ENCODE data around the gene LIN37.
"Not testable (repeated sequence)": the region's sequence is repeated elsewhere in the genome, so short reads cannot be mapped to it uniquely, and the experiment has no call there.

LIN37 gene

DNA sequence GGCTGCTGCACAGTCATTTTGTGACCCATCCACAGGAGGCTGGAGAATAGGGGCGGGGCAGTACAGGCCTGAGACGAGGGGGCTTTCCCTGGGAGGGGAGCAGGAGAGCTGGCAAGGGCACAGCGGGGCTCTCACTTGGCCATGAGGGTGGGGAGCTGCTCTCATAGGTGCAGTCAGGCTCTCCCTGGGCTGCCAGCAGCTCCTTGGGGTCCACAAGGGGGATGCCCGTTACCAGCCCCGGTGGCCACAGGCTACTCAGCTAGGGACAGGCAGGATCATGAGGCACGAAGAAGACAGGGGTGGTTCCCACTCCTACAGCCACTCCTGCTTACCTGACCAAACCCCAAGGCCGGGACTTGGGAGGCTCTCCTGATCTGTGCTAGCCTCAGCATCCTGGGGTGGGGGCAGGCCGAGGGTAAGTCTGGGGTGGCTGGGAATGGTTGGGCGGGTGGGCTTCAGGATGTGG lies 43.5 kb downstream of the LIN37 start:
- Histone ChIP-seq H3K27ac (ENCODE audit: low read depth, low read length) (no peak overlapping the region), H3K4me1 (ENCODE audit: insufficient read depth, low read length) (no peaks in the 10 kb centered on the region), H3K9me3 (ENCODE audit: low read length) (no peaks in the 10 kb centered on the region), H3K9ac (ENCODE audit: low read length) (no peak overlapping the region), H3K27me3 (ENCODE audit: control insufficient read depth in 1 of 2, insufficient read depth in 2 of 2, low read length in 2 of 2) (peaks cover 0 to 10% of the 10 kb centered on the region in 2 donors), H3K36me3 (ENCODE audit: insufficient read depth, low read length) (no peaks in the 10 kb centered on the region), H3K4me3 (ENCODE audit: low read depth in 1 of 2, low read length in 2 of 2) (no peak overlapping the region)

GRCh38 chr19:35792312-35792711 lies 43.9 kb downstream of the LIN37 start:
- Histone ChIP-seq H3K4me1 (ENCODE audit: insufficient read depth, low read length) (no peaks in the 10 kb centered on the region), H3K27me3 (ENCODE audit: control insufficient read depth in 1 of 2, insufficient read depth in 2 of 2, low read length in 2 of 2) (peaks cover 0 to 15% of the 10 kb centered on the region in 2 donors), H3K9me3 (ENCODE audit: low read length) (no peaks in the 10 kb centered on the region), H3K36me3 (ENCODE audit: insufficient read depth, low read length) (no peaks in the 10 kb centered on the region), H3K9ac (ENCODE audit: low read length) (no peak overlapping the region), H3K27ac (ENCODE audit: low read depth, low read length) (no peak overlapping the region), H3K4me3 (ENCODE audit: low read depth in 1 of 2, low read length in 2 of 2) (no peak overlapping the region)

- no peak overlapping the region for H3K4me3 ChIP-seq (ENCODE audit: low read depth in 1 of 2, low read length in 2 of 2)
- H3K36me3 ChIP-seq (ENCODE audit: insufficient read depth, low read length), result no peaks in the 10 kb centered on the region
- H3K27me3 ChIP-seq (ENCODE audit: control insufficient read depth in 1 of 2, insufficient read depth in 2 of 2, low read length in 2 of 2), result peaks cover 0 to 20% of the 10 kb centered on the region in 2 donors
- H3K27ac ChIP-seq (ENCODE audit: low read depth, low read length), result no peak overlapping the region
- no peak overlapping the region for H3K9ac ChIP-seq (ENCODE audit: low read length)
- H3K9me3 ChIP-seq (ENCODE audit: low read length), result no peaks in the 10 kb centered on the region
- no peaks in the 10 kb centered on the region for H3K4me1 ChIP-seq (ENCODE audit: insufficient read depth, low read length)
Observed at GRCh38 chr19:35792888-35793287, 44.5 kb downstream of the LIN37 start.

DNA sequence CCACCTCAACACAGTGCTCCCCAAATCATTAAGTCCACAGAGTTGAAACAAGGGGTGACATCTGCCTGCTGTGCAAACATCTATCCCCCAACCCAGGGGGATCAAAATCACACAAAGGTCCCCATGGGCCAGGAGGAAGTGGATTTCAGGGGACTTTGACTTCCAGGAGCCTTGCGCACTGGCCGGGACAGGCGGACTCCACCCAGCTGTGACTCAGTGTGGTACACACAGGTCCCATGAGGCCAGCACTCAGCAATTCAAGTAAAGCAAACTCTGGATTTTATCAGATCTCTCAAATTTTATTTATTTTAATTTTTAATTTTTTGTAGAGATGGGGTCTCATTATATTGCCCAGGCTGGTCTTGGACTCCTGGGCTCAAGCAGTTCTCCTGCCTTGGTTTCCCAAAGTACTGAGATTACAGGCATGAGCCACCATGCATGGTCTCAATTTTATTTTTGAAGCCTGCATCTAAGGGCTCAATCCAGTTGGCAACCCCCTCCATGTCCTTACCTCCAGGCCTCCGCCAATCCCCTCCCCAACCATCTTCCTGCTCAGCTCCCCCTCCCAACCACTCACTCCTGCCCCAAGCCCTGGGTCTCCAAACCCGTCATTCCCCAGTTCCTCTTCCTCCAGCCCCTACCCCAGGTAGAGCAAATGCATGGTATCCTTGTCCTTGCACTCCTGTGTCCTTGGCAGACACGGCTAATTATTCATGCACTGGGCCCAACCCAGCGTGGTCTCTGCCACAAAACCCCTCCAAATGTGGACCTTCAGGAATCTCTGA lies 45.2 kb downstream of the LIN37 start:
- H3K36me3 ChIP-seq (ENCODE audit: insufficient read depth, low read length), result no peaks in the 10 kb centered on the region
- H3K9me3 ChIP-seq (ENCODE audit: low read length), result no peaks in the 10 kb centered on the region
- no peak overlapping the region for H3K4me3 ChIP-seq (ENCODE audit: low read depth in 1 of 2, low read length in 2 of 2)
- no peak overlapping the region for H3K27ac ChIP-seq (ENCODE audit: low read depth, low read length)
- H3K4me1 ChIP-seq (ENCODE audit: insufficient read depth, low read length), result no peaks in the 10 kb centered on the region
- H3K9ac ChIP-seq (ENCODE audit: low read length), result no peak overlapping the region
- peaks cover 0 to 22% of the 10 kb centered on the region in 2 donors for H3K27me3 ChIP-seq (ENCODE audit: control insufficient read depth in 1 of 2, insufficient read depth in 2 of 2, low read length in 2 of 2)

DNA sequence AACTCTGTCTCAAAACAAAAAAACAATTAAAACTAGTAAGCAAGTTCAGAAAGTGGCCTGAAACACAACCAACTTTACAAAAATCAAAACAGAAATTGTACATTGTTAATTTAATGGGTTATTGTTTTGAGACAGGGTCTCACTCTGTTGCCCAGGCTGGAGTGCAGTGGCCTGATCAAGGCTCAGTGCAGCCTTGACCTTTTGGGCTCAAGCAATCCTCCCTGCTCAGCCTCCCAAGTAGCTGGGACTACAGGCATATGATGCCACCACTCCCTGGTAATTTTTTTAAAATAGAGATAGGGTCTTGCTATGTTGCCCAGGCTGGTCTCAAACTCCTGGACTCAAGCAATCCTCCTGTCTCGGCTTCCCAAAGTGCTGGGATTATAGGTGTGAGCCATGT lies 47.2 kb downstream of the LIN37 start:
- not testable (repeated sequence) for H3K36me3 ChIP-seq (ENCODE audit: insufficient read depth, low read length); H3K27ac ChIP-seq (ENCODE audit: low read depth, low read length); H3K9ac ChIP-seq (ENCODE audit: low read length); H3K9me3 ChIP-seq (ENCODE audit: low read length); H3K4me3 ChIP-seq (ENCODE audit: low read depth in 1 of 2, low read length in 2 of 2); H3K4me1 ChIP-seq (ENCODE audit: insufficient read depth, low read length)
- H3K27me3 ChIP-seq (ENCODE audit: control insufficient read depth in 1 of 2, insufficient read depth in 2 of 2, low read length in 2 of 2), result peaks cover 0 to 22% of the 10 kb centered on the region in 2 donors

- Histone ChIP-seq H3K9ac (ENCODE audit: low read length) (no peak overlapping the region), H3K27ac (ENCODE audit: low read depth, low read length) (no peak overlapping the region), H3K9me3 (ENCODE audit: low read length) (no peaks in the 10 kb centered on the region), H3K4me1 (ENCODE audit: insufficient read depth, low read length) (no peaks in the 10 kb centered on the region), H3K4me3 (ENCODE audit: low read depth in 1 of 2, low read length in 2 of 2) (no peak overlapping the region), H3K27me3 (ENCODE audit: control insufficient read depth in 1 of 2, insufficient read depth in 2 of 2, low read length in 2 of 2) (peaks cover 0 to 22% of the 10 kb centered on the region in 2 donors), H3K36me3 (ENCODE audit: insufficient read depth, low read length) (no peaks in the 10 kb centered on the region)
Observed at GRCh38 chr19:35796645-35797542, 48.5 kb downstream of the LIN37 start.

- Histone ChIP-seq H3K27me3 (ENCODE audit: control insufficient read depth in 1 of 2, insufficient read depth in 2 of 2, low read length in 2 of 2) (peaks cover 0 to 21% of the 10 kb centered on the region in 2 donors), H3K9me3 (ENCODE audit: low read length) (no peaks in the 10 kb centered on the region), H3K4me1 (ENCODE audit: insufficient read depth, low read length) (no peaks in the 10 kb centered on the region), H3K27ac (ENCODE audit: low read depth, low read length) (no peak overlapping the region), H3K36me3 (ENCODE audit: insufficient read depth, low read length) (no peaks in the 10 kb centered on the region), H3K4me3 (ENCODE audit: low read depth in 1 of 2, low read length in 2 of 2) (no peak overlapping the region), H3K9ac (ENCODE audit: low read length) (no peak overlapping the region)
Observed at GRCh38 chr19:35797663-35798062, 49.3 kb downstream of the LIN37 start.

DNA sequence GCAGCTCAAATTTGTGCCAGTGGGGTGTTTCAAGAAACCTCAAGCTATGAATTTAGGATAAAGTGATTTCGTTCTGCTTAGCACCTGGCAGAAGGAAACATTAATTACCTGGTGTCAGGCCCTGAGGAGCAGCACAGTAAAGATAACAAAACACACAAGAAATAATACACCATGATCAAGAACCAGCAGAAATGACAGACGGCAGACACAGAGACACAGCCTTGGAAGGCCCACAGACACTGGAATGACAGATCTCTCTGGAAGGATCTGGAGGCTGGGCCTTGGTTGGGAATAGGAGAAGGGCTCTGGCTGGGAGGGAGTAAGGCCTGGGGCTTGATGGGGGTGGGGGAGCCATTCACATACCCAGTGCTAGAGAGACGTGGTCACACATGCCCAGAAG lies 53.5 kb downstream of the LIN37 start:
- Histone ChIP-seq H3K9ac (ENCODE audit: low read length) (no peak overlapping the region), H3K4me1 (ENCODE audit: insufficient read depth, low read length) (no peaks in the 10 kb centered on the region), H3K36me3 (ENCODE audit: insufficient read depth, low read length) (no peaks in the 10 kb centered on the region), H3K27me3 (ENCODE audit: control insufficient read depth in 1 of 2, insufficient read depth in 2 of 2, low read length in 2 of 2) (peaks cover 0 to 12% of the 10 kb centered on the region in 2 donors), H3K4me3 (ENCODE audit: low read depth in 1 of 2, low read length in 2 of 2) (no peak overlapping the region), H3K27ac (ENCODE audit: low read depth, low read length) (no peak overlapping the region), H3K9me3 (ENCODE audit: low read length) (no peaks in the 10 kb centered on the region)
